MCF 10A (cell line): ENCODE results near the gene TSC22D3. TPM values are rescaled to one million over a fixed set of nuclear protein-coding genes. Genes with fewer than 3 reads are reported as not detected.
A peak's percentile ranks its signal among the peaks of the same experiment; 100 is the strongest.

Source experiments
- BruUV-seq: library from RNA; stranded (reverse); fragments of 400-500 nt; replicated peaks from 2 replicates; lab custom pipeline; 2021; lab: Mats Ljungman, UMichigan
- CTCF ChIA-PET: fragments of 300-600 bp; sonication (Branson Sonifier 250); formaldehyde crosslinking; extraction: SDS; loops from one replicate; lab custom pipeline; 2021; ENCODE audit warnings: antibody characterized with exemption, inconsistent platforms; lab: Yijun Ruan, JAX
- POLR2A ChIA-PET: fragments of 300-600, 350-650 bp; sonication (Branson Sonifier 250); formaldehyde crosslinking; extraction: SDS; loops from one replicate; lab custom pipeline; 2020; ENCODE audit warnings: antibody characterized with exemption, inconsistent platforms; lab: Yijun Ruan, JAX
- DNase-seq: peaks from one replicate; pipeline ENCODE4 v3.0.0-alpha.2; 2018; ENCODE audit not compliant: unreplicated experiment
- H3K27ac Mint-ChIP-seq: one replicate; pipeline ENCODE4 v1.8.0; 2022; ENCODE audit warnings: mild to moderate bottlenecking, low read depth, mixed read lengths; ENCODE audit not compliant: unreplicated experiment
- H3K27me3 Mint-ChIP-seq: one replicate; pipeline ENCODE4 v1.8.0; 2022; ENCODE audit warnings: mixed read lengths; ENCODE audit not compliant: insufficient read depth, unreplicated experiment
- H3K36me3 Mint-ChIP-seq: one replicate; pipeline ENCODE4 v1.8.0; 2022; ENCODE audit warnings: mild to moderate bottlenecking, moderate library complexity, mixed read lengths; ENCODE audit not compliant: insufficient read depth, unreplicated experiment
- H3K4me1 Mint-ChIP-seq: one replicate; pipeline ENCODE4 v1.8.0; 2022; ENCODE audit warnings: mixed read lengths; ENCODE audit not compliant: insufficient read depth, unreplicated experiment
- H3K4me3 Mint-ChIP-seq: one replicate; pipeline ENCODE4 v1.8.0; 2022; ENCODE audit warnings: mild to moderate bottlenecking, moderate library complexity, mixed read lengths; ENCODE audit not compliant: unreplicated experiment
- H3K9me3 Mint-ChIP-seq: one replicate; pipeline ENCODE4 v1.8.0; 2022; ENCODE audit warnings: mixed read lengths; ENCODE audit not compliant: unreplicated experiment
- intact Hi-C: fragments of 100-400 bp; cut with micrococcal nuclease; formaldehyde crosslinking; loops from 2 replicates; pipeline ENCODE4 v1.14.1; 2022
- total RNA-seq: library from RNA; stranded (reverse); gene quantifications from 2 replicates; pipeline ENCODE4 v1.2.3, GENCODE V29; 2022
- TF ChIP-seq, protein P1 (sequence below): fragments of 200-600 bp; IDR thresholded peaks from one replicate; pipeline ENCODE4 v1.8.0; 2022; ENCODE audit warnings: antibody characterized with exemption, mild to moderate bottlenecking; ENCODE audit not compliant: unreplicated experiment

The TSC22D3 gene
- total RNA-seq, 1 experiment from 2014 or later, result 124 TPM

DNA sequence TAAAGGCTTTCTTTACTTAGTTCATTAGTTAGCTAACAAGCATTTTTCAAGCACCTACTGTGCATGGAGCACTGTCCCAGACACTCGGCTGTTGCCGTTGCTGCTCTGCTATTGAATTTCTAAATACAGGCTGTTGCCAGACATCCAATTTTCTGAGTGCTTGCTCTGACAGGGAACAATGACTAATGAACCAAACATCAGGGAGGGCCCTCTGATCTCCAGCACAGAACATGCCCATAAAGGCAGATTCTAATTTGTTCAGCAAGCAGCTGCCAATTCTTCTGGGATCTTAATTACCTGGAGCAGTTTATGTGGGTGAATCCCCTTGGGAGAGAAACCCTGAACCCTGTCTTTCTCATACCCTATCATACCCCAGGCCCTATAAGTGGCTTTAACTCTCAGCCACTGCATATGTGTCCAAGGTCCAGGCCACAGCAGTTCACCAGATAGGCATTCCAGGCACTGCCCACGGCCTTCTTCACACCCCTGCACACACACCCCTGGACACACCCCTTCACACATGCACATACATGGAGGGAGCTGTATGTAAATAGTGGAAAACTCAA, 27.9 kb downstream of the TSC22D3 start:
- TF ChIP-seq, protein P1, sequence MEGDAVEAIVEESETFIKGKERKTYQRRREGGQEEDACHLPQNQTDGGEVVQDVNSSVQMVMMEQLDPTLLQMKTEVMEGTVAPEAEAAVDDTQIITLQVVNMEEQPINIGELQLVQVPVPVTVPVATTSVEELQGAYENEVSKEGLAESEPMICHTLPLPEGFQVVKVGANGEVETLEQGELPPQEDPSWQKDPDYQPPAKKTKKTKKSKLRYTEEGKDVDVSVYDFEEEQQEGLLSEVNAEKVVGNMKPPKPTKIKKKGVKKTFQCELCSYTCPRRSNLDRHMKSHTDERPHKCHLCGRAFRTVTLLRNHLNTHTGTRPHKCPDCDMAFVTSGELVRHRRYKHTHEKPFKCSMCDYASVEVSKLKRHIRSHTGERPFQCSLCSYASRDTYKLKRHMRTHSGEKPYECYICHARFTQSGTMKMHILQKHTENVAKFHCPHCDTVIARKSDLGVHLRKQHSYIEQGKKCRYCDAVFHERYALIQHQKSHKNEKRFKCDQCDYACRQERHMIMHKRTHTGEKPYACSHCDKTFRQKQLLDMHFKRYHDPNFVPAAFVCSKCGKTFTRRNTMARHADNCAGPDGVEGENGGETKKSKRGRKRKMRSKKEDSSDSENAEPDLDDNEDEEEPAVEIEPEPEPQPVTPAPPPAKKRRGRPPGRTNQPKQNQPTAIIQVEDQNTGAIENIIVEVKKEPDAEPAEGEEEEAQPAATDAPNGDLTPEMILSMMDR, result no peak
- peaks cover 61% of the 10 kb centered on the region for H3K27me3 Mint-ChIP-seq
- no peaks in the 10 kb centered on the region for H3K9me3 Mint-ChIP-seq
- intact Hi-C loops, result no loop called here
- H3K4me3 Mint-ChIP-seq, result peak overlapping the region; percentile 5
- peaks cover 27% of the 10 kb centered on the region for H3K4me1 Mint-ChIP-seq
- peak; percentile 68 for DNase-seq
- BruUV-seq, result no TSS peak
- peak overlapping the region; percentile 88 for H3K27ac Mint-ChIP-seq
- CTCF ChIA-PET, result interaction anchor here (0.7 to 2.5 kb wide), 8 partner anchors 19 to 87 kb away, joined by 3 to 9 read pairs (median 4); partner anchors contain the start of genes NCBP2L and TSC22D3
- POLR2A ChIA-PET, result interaction anchor here (0.7 to 4.8 kb wide), 17 partner anchors 8 to 120 kb away, joined by 3 to 62 read pairs (median 4); partner anchors contain the start of genes NCBP2L, PRPS1 and TSC22D3
- peaks cover 13% of the 10 kb centered on the region for H3K36me3 Mint-ChIP-seq

DNA sequence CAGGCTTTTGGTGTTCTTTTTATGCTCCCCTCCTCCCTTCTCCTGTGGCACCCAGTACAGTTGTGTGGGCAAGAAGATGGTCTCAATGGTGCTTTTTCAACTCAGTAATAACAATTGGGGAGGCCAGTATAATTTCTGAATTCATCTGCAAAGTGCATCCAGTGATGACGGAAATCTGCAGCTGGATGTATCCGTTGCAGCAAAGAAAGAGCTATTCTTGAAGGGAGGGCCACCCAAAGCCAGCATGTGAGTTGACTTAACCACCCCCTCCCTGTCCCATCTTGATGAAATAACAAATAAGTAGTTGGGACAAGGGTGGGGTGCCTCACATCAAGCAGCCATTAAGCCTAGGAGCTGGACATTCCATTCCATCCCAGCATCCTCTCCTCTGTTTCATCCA, 30.7 kb downstream of the TSC22D3 start:
- CTCF ChIA-PET, result interaction anchor here (0.8 kb wide), 1 partner anchor 8 kb away, joined by 4 read pairs; no protein-coding TSS in a partner anchor
- Mint-ChIP-seq H3K27ac (no peak overlapping the region), H3K9me3 (no peaks in the 10 kb centered on the region), H3K4me1 (peaks cover 46% of the 10 kb centered on the region), H3K4me3 (no peak overlapping the region), H3K36me3 (peaks cover 19% of the 10 kb centered on the region), H3K27me3 (peaks cover 51% of the 10 kb centered on the region)
- intact Hi-C loops, result no loop called here
- POLR2A ChIA-PET, result interaction anchor here (1.0 to 7.6 kb wide), 5 partner anchors 13 to 90 kb away, joined by 3 to 83 read pairs (median 6); no protein-coding TSS in a partner anchor
- BruUV-seq, result no TSS peak
- DNase-seq, result no peak
- TF ChIP-seq, protein P1, result no peak

DNA sequence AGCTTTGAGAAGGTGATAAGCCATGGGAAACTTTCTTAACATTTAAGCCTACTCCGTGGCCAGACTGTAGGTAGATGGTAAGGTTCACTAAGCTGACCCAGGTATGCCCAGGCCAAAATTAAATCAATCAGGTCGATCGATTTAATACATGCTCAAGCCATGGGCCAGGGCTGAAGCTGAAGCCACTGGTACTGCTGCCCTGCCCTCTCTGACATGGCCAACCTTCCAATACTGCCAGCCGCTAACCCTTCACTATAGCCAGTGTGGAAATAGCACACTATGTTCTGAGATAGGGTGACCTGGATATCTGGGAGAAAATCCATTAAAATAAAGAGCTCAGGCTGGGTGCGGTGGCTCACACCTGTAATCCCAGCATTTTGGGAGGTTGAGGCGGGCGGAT, 31.6 kb downstream of the TSC22D3 start:
- BruUV-seq, result no TSS peak
- H3K27me3 Mint-ChIP-seq, result peaks cover 51% of the 10 kb centered on the region
- ChIA-PET CTCF (interaction anchor here (0.8 to 0.9 kb wide), 2 partner anchors 9 to 33 kb away, joined by 3 to 4 read pairs; partner anchors contain the start of gene NCBP2L), POLR2A (interaction anchor here (0.5 to 7.6 kb wide), 8 partner anchors 9 to 89 kb away, joined by 3 to 83 read pairs (median 5); no protein-coding TSS in a partner anchor)
- peaks cover 49% of the 10 kb centered on the region for H3K4me1 Mint-ChIP-seq
- intact Hi-C loops, result no loop called here
- no peak overlapping the region for H3K27ac Mint-ChIP-seq
- TF ChIP-seq, protein P1, result no peak
- H3K9me3 Mint-ChIP-seq, result no peaks in the 10 kb centered on the region
- no peak overlapping the region for H3K4me3 Mint-ChIP-seq
- peaks cover 26% of the 10 kb centered on the region for H3K36me3 Mint-ChIP-seq
- no peak for DNase-seq

DNA sequence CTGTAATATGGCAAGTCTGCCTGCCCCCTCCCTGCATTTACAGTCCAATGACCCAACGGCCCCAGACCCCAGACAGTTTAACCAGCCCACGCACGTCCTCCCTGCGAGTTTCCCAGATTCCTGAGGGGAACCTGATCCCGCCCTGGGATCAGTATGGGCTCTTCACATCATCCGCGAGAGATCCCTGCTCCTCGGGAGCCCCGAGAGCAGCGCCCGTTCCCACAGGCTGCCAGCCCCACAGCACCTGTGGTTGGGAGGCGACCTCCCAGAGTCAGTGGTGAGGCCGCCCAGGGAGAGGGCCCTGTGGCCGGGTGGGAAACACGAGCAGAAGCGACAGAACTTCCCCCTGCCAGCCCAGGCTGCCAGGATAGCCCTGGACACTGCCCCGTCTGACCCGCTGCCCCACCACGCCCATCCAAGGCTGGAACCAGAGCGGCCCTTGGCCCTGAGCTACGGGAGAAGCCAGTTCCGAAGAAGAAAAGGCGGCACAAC, 32.8 kb downstream of the TSC22D3 start:
- no TSS peak for BruUV-seq
- Mint-ChIP-seq H3K9me3 (no peaks in the 10 kb centered on the region), H3K27me3 (peaks cover 53% of the 10 kb centered on the region), H3K4me3 (peak overlapping the region; percentile 67), H3K4me1 (peaks cover 40% of the 10 kb centered on the region), H3K27ac (peak overlapping the region; percentile 93), H3K36me3 (peaks cover 23% of the 10 kb centered on the region)
- POLR2A ChIA-PET, result interaction anchor here (0.6 to 7.6 kb wide), 7 partner anchors 11 to 686 kb away, joined by 3 to 83 read pairs (median 32); partner anchors contain the start of genes NCBP2L and TSC22D3
- DNase-seq, result no peak
- TF ChIP-seq, protein P1, result no peak
- intact Hi-C loops, result no loop called here
- CTCF ChIA-PET, result interaction anchor here (0.9 kb wide), 1 partner anchor 35 kb away, joined by 3 read pairs; the partner anchor contains the start of gene NCBP2L
